Tibial artery (tissue), 4 donors: ENCODE data around the gene CALHM3.
"Not testable (repeated sequence)": the region's sequence is repeated elsewhere in the genome, so short reads cannot be mapped to it uniquely, and the experiment has no call there.

ENCODE experiments used
- DNase-seq, 2 donors: peaks; one replicate each; pipeline ENCODE4 v3.0.0-alpha.2; 2019
- H3K27ac ChIP-seq, 2 donors: fragments of 200-600 bp; sonication (generic) in 1 of 2; 1 replicate in 1 of 2; 2 replicates in 1 of 2; pipeline ENCODE4 v1.5.1; 2018 to 2019; ENCODE audit warnings: mild to moderate bottlenecking in 1 of 2
- H3K27me3 ChIP-seq, 2 donors: fragments of 200-600 bp; sonication (generic) in 1 of 2; one replicate each; pipeline versions ENCODE4 v1.5.1 to v1.6.0; 2016 to 2019
- H3K36me3 ChIP-seq, 3 donors: fragments of 200-600 bp; sonication (generic) in 2 of 3; one replicate each; pipeline ENCODE4 v1.5.1; 2016 to 2019; ENCODE audit warnings: mild to moderate bottlenecking in 2 of 3
- H3K4me1 ChIP-seq, 4 donors: fragments of 200-600 bp; sonication (generic) in 2 of 4; 1 replicate in 3 of 4; 2 replicates in 1 of 4; pipeline ENCODE4 v1.5.1; 2016 to 2019
- H3K4me3 ChIP-seq, 2 donors: fragments of 200-600 bp; sonication (generic) in 1 of 2; 1 replicate in 1 of 2; 2 replicates in 1 of 2; pipeline ENCODE4 v1.5.1; 2018 to 2019; ENCODE audit warnings: mild to moderate bottlenecking in 2 of 2
- H3K9me3 ChIP-seq, 3 donors: fragments of 200-600 bp; sonication (generic) in 1 of 3; one replicate each; pipeline ENCODE4 v1.5.1; 2016 to 2019
- intact Hi-C: fragments of 100-400 bp; cut with DNase I; formaldehyde crosslinking; loops from one replicate; pipeline ENCODE4 v1.15.0; 2023; ENCODE audit warnings: low total_unique reads
- TF ChIP-seq, protein P1 (sequence below), 2 experiments: fragments of 200-600 bp in 1 of 2; fragments of 450-650 bp in 1 of 2; IDR thresholded peaks; one replicate each; pipeline ENCODE4 v1.5.1; 2017 to 2019; ENCODE audit warnings: antibody characterized with exemption in 2 of 2, mild to moderate bottlenecking in 1 of 2, moderate library complexity in 1 of 2

CALHM3 gene, protein sequence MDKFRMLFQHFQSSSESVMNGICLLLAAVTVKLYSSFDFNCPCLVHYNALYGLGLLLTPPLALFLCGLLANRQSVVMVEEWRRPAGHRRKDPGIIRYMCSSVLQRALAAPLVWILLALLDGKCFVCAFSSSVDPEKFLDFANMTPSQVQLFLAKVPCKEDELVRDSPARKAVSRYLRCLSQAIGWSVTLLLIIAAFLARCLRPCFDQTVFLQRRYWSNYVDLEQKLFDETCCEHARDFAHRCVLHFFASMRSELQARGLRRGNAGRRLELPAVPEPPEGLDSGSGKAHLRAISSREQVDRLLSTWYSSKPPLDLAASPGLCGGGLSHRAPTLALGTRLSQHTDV

DNA sequence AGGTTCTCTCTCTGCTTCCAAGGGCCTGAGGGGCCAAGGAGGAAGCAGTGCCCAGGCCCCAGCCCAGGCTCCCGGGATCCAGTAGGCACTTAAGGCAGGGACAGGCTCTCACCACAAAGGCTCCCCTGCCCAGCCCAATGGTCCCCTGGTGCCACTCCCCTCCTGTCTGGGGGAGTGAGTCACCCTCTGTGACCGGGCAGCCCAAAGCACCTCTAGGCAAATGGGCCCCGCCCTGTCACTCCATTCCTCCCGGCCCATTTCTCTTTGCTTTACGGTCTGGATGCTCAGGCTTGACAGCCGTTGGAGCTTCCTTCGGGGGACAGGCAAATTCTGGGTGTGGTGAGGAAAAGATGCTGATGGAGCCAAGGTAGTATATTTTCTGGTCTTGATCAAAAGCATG lies at the start of gene CALHM3:
Gene CALHM3, minus strand, starts transcription at position 106 of the 400 bp plus-strand sequence. CDS start 208 bp downstream, outside the sequence.
- H3K27ac ChIP-seq, result no peak within 1 kb of the TSS
- intact Hi-C loops, result no loop called here

DNA sequence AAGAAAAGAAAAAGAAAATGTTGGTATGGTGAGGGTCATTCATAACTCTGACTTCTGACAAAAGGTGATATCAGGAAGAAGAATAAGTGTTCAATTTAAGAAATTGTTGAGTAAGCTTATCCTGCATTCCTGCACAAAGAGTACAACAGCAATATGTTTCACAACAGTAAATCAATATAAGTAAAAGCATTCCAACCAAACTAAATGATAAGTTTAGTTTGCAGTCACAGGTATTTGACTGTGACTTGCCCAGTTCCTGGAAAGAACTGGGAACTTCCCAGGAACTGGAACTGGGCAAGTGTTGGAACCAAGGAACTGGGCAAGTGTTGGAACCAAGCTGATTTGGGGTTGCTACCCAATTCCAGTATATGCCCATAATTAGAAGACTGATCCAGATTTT lies 49.5 kb upstream of the CALHM3 start:
- H3K4me3 ChIP-seq, result no peak overlapping the region
- no peak for DNase-seq
- H3K4me1 ChIP-seq, result no peaks in the 10 kb centered on the region
- H3K27me3 ChIP-seq, result peaks cover 0 to 3% of the 10 kb centered on the region in 2 donors
- no peaks in the 10 kb centered on the region for H3K36me3 ChIP-seq
- intact Hi-C loops, result no loop called here
- TF ChIP-seq, protein P1, sequence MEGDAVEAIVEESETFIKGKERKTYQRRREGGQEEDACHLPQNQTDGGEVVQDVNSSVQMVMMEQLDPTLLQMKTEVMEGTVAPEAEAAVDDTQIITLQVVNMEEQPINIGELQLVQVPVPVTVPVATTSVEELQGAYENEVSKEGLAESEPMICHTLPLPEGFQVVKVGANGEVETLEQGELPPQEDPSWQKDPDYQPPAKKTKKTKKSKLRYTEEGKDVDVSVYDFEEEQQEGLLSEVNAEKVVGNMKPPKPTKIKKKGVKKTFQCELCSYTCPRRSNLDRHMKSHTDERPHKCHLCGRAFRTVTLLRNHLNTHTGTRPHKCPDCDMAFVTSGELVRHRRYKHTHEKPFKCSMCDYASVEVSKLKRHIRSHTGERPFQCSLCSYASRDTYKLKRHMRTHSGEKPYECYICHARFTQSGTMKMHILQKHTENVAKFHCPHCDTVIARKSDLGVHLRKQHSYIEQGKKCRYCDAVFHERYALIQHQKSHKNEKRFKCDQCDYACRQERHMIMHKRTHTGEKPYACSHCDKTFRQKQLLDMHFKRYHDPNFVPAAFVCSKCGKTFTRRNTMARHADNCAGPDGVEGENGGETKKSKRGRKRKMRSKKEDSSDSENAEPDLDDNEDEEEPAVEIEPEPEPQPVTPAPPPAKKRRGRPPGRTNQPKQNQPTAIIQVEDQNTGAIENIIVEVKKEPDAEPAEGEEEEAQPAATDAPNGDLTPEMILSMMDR (IDR thresholded peaks at IDR 0.05), result no peak
- H3K9me3 ChIP-seq, result peaks cover 0 to 3% (median 0%) of the 10 kb centered on the region in 3 donors
- no peak overlapping the region for H3K27ac ChIP-seq

More for the DNA sequence above, at the start of gene CALHM3:
- no peak for DNase-seq
- H3K4me3 ChIP-seq, result no peak within 1 kb of the TSS
- peaks cover 0 to 6% of the 10 kb centered on the region in 2 donors for H3K27me3 ChIP-seq
- no peaks in the 10 kb centered on the region for H3K9me3 ChIP-seq
- TF ChIP-seq, protein P1 (IDR thresholded peaks at IDR 0.05), result no peak
- peaks cover 0 to 6% (median 0%) of the 10 kb centered on the region in 4 donors for H3K4me1 ChIP-seq
- no peaks in the 10 kb centered on the region for H3K36me3 ChIP-seq

DNA sequence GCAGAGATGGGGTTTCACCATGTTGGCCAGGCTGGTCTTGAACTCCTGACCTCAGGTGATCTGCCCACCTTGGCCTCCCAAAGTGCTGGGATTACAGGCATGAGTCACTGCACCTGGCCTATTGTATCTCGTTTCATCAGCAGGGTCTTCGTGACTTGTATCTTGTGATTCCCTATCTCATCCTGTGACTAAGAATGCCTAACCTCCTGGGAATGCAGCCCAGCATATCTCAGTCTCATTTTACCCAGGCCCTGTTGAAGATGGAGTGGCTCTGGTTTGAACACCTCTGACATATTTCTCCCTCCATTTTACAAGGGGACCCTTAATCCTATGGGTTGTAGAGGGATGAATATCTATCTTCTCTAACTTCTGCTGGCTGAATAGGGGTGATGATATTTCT lies 48.4 kb upstream of the CALHM3 start:
- H3K27me3 ChIP-seq, H3K4me1 ChIP-seq, DNase-seq, H3K4me3 ChIP-seq, H3K27ac ChIP-seq, H3K36me3 ChIP-seq, H3K9me3 ChIP-seq, intact Hi-C loops: not testable (repeated sequence)

DNA sequence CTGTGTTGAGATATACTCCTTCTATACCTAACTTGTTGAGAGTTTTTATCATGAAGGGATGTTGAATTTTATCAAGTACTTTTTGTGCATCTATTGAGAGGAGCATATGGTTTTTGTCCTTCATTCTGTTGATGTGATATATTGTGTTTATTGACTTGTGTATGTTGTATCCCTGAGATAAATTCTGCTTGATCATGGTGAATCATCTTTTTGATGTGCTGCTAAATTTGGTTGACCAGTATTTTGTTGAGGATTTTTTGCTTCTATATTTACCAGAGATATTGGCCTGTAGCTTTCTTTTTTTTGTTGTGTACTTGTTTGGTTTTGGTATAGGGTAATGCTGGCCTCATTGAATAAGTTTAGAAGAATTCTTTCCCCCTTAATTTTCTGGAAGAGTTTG lies 46.9 kb upstream of the CALHM3 start:
- no peaks in the 10 kb centered on the region for H3K36me3 ChIP-seq
- TF ChIP-seq, protein P1 (IDR thresholded peaks at IDR 0.05), result no peak
- H3K27ac ChIP-seq, result no peak overlapping the region
- H3K9me3 ChIP-seq, result no peaks in the 10 kb centered on the region
- H3K4me3 ChIP-seq, result no peak overlapping the region
- no peak for DNase-seq
- peaks cover 0 to 3% of the 10 kb centered on the region in 2 donors for H3K27me3 ChIP-seq
- H3K4me1 ChIP-seq, result no peaks in the 10 kb centered on the region
- intact Hi-C loops, result no loop called here

DNA sequence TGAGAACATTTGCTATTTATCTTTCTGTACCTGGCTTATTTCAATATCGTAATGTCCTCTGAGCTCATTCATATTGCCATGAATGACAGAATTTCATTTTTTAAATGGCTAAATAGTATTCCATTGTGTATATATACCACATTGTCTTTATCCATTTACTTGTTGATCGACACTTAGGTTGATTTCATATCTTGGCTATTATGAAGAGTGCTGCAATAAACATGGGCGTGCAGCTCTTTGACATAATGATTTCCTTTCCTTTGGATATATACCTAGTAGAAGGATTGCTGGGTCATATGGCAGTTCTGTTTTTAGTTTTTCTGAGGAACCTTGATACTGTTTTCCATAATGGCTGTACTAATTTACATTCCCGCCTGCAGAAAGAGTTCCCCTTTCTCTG lies 44.6 kb upstream of the CALHM3 start:
- no peak for DNase-seq
- Histone ChIP-seq H3K9me3 (no peaks in the 10 kb centered on the region), H3K4me3 (no peak overlapping the region), H3K27me3 (peaks cover 0 to 3% of the 10 kb centered on the region in 2 donors), H3K36me3 (no peaks in the 10 kb centered on the region), H3K27ac (no peak overlapping the region), H3K4me1 (no peaks in the 10 kb centered on the region)
- intact Hi-C loops, result no loop called here
- TF ChIP-seq, protein P1 (IDR thresholded peaks at IDR 0.05), result no peak

DNA sequence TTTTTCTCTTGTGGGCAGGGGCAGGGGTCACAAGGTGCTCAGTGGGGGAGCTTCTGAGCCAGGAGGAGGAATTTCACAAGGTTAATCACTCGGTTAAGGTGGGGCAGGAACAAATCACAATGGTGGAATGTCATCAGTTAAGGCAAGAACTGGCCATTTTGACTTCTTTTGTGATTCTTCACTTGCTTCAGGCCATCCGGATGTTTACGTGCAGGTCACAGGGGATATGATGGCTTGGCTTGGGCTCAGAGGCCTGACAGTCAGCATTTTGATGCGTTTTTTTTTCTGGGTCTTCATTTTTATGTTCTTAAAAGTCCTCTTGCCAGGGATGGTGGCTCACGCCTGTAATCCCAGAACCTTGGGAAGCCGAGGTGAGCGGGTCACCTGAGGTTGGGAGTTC lies 43.0 kb upstream of the CALHM3 start:
- intact Hi-C loops, H3K36me3 ChIP-seq: not testable (repeated sequence)

More for the DNA sequence above, 43.0 kb upstream of the CALHM3 start:
- not testable (repeated sequence) for H3K4me1 ChIP-seq, DNase-seq, H3K9me3 ChIP-seq, H3K27me3 ChIP-seq, H3K4me3 ChIP-seq, H3K27ac ChIP-seq
